IMR-90 (cell line): ENCODE measurements around the gene MTG1. TPM values are rescaled to one million over a fixed set of nuclear protein-coding genes. Genes with fewer than 3 reads are reported as not detected.

Source experiments
- ATAC-seq: fragments of 200-7000 bp; cut with Tn5 transposase; 2 replicates; pipeline ENCODE4 v1.9.1; 2020; ENCODE audit warnings: low read depth, mild to moderate bottlenecking, moderate library complexity
- BruUV-seq: library from RNA; stranded (reverse); fragments of 400-500 nt; replicated peaks from 2 replicates; lab custom pipeline; 2021; lab: Mats Ljungman, UMichigan
- CTCF ChIA-PET: fragments of 300-600 bp; formaldehyde crosslinking; extraction: SDS; loops from one replicate; lab custom pipeline; 2021; ENCODE audit warnings: antibody characterized with exemption; lab: Yijun Ruan, JAX
- POLR2A ChIA-PET: fragments of 300-600 bp; sonication (Branson Sonifier 250); formaldehyde crosslinking; loops from one replicate; lab custom pipeline; 2022; ENCODE audit warnings: antibody characterized with exemption; ENCODE audit not compliant: unreplicated experiment; lab: Charles Lee
- DNase-seq: peaks from one replicate; pipeline ENCODE4 v3.0.0; 2013
- H2AFZ ChIP-seq: replicated peaks from 2 replicates; pipeline ENCODE3; 2013; ENCODE audit warnings: low read length, mild to moderate bottlenecking; ENCODE audit not compliant: poor library complexity
- H2AK5ac ChIP-seq: 2 replicates; pipeline ENCODE4 v1.6.1; 2013; ENCODE audit warnings: low read depth, low read length, inconsistent platforms
- H2AK9ac ChIP-seq: replicated peaks from 2 replicates; pipeline ENCODE3; 2013; ENCODE audit warnings: mild to moderate bottlenecking, low read depth, low read length, moderate library complexity; ENCODE audit not compliant: poor library complexity
- H2BK120ac ChIP-seq: 2 replicates; pipeline ENCODE4 v1.6.1; 2013; ENCODE audit warnings: low read depth, low read length, inconsistent platforms
- H2BK15ac ChIP-seq: 3 replicates; pipeline ENCODE4 v1.6.1; 2013; ENCODE audit warnings: low read depth, low read length, inconsistent platforms
- H2BK20ac ChIP-seq: 2 replicates; pipeline ENCODE4 v1.6.1; 2013; ENCODE audit warnings: low read depth, mild to moderate bottlenecking, inconsistent platforms, low read length, moderate library complexity
- H2BK5ac ChIP-seq: 2 replicates; pipeline ENCODE4 v1.6.1; 2013; ENCODE audit warnings: mild to moderate bottlenecking, low read depth, low read length, inconsistent platforms; ENCODE audit not compliant: poor library complexity, severe bottlenecking
- H3K14ac ChIP-seq: replicated peaks from 2 replicates; pipeline ENCODE4 v1.6.1; 2013; ENCODE audit warnings: low read depth, low read length, inconsistent platforms
- H3K18ac ChIP-seq: 2 replicates; pipeline ENCODE4 v1.6.1; 2013; ENCODE audit warnings: low read depth, low read length, control low read depth
- H3K23ac ChIP-seq: 2 replicates; pipeline ENCODE4 v1.6.1; 2013; ENCODE audit warnings: low read depth, low read length, inconsistent platforms
- H3K27ac ChIP-seq: 2 replicates; pipeline ENCODE4 v1.5.1; 2013; ENCODE audit warnings: mild to moderate bottlenecking, control low read depth, low read length; ENCODE audit not compliant: insufficient read depth
- H3K27me3 ChIP-seq: 2 replicates; pipeline ENCODE4 v1.6.1; 2013; ENCODE audit warnings: low read length; ENCODE audit not compliant: control insufficient read depth, insufficient read depth
- H3K36me3 ChIP-seq: 2 replicates; pipeline ENCODE4 v1.6.1; 2013; ENCODE audit warnings: low read length, mixed read lengths; ENCODE audit not compliant: control insufficient read depth, insufficient read depth
- H3K4ac ChIP-seq: 2 replicates; pipeline ENCODE4 v1.6.1; 2013; ENCODE audit warnings: low read depth, low read length, inconsistent platforms
- H3K4me1 ChIP-seq: 2 replicates; pipeline ENCODE4 v1.6.1; 2013; ENCODE audit warnings: low read length, mixed read lengths; ENCODE audit not compliant: control insufficient read depth, insufficient read depth
- H3K4me2 ChIP-seq: 2 replicates; pipeline ENCODE4 v1.6.1; 2013; ENCODE audit warnings: low read depth, mild to moderate bottlenecking, control low read depth, low read length, moderate library complexity
- H3K4me3 ChIP-seq: 2 replicates; pipeline ENCODE4 v1.5.1; 2013; ENCODE audit warnings: low read depth, mild to moderate bottlenecking, control low read depth, low read length, moderate library complexity; ENCODE audit not compliant: insufficient read depth
- H3K56ac ChIP-seq: 2 replicates; pipeline ENCODE4 v1.6.1; 2013; ENCODE audit warnings: low read length, inconsistent platforms; ENCODE audit not compliant: insufficient read depth; ENCODE audit errors: extremely low read depth
- H3K79me1 ChIP-seq, 2 experiments: 2 replicates each; pipeline ENCODE4 v1.6.1; 2013; ENCODE audit warnings: low read length in 2 of 2, inconsistent platforms in 1 of 2, low read depth in 1 of 2
- H3K9ac ChIP-seq: 2 replicates; pipeline ENCODE4 v1.6.1; 2013; ENCODE audit warnings: low read depth, low read length, control low read depth
- H3K9me1 ChIP-seq: 2 replicates; pipeline ENCODE4 v1.6.1; 2013; ENCODE audit warnings: low read length, inconsistent platforms; ENCODE audit not compliant: insufficient read depth
- H3K9me3 ChIP-seq: 2 replicates; pipeline ENCODE4 v1.6.1; 2013; ENCODE audit warnings: low read length; ENCODE audit not compliant: control insufficient read depth, insufficient read depth
- H4K20me1 ChIP-seq: 2 replicates; pipeline ENCODE4 v1.6.1; 2013; ENCODE audit warnings: low read length, inconsistent platforms; ENCODE audit not compliant: insufficient read depth
- H4K5ac ChIP-seq: 2 replicates; pipeline ENCODE4 v1.6.1; 2013; ENCODE audit warnings: mild to moderate bottlenecking, low read depth, low read length, control low read depth
- H4K8ac ChIP-seq, 2 experiments: 2 replicates each; pipeline ENCODE4 v1.6.1; 2013; ENCODE audit warnings: low read depth in 2 of 2, low read length in 2 of 2, control low read depth in 1 of 2, inconsistent platforms in 1 of 2
- H4K91ac ChIP-seq: 2 replicates; pipeline ENCODE4 v1.6.1; 2013; ENCODE audit warnings: low read depth, low read length, inconsistent platforms; ENCODE audit not compliant: insufficient read depth
- BHLHE40 ChIP-seq: fragments of 150-350 bp; IDR thresholded peaks from 2 replicates; pipeline ENCODE4 v1.6.1; 2016; ENCODE audit warnings: mild to moderate bottlenecking, low read depth, low read length
- CEBPB ChIP-seq: IDR thresholded peaks from 2 replicates; pipeline ENCODE4 v1.6.1; 2012; ENCODE audit warnings: low read depth, low read length, improper control_type of control experiment
- CHD1 ChIP-seq: IDR thresholded peaks from 2 replicates; pipeline ENCODE4 v1.6.1; 2012; ENCODE audit warnings: low read depth, low read length, improper control_type of control experiment
- CTCF ChIP-seq: conservative IDR thresholded peaks from 2 replicates; pipeline ENCODE4 v1.5.1; 2012; ENCODE audit warnings: mild to moderate bottlenecking, low read depth, low read length, improper control_type of control experiment
- FOS ChIP-seq: fragments of 150-350 bp; IDR thresholded peaks from 2 replicates; pipeline ENCODE4 v1.6.1; 2016; ENCODE audit warnings: low read depth, low read length
- MAFK ChIP-seq: IDR thresholded peaks from 2 replicates; pipeline ENCODE4 v1.6.1; 2012; ENCODE audit warnings: low read depth, low read length, improper control_type of control experiment
- MAZ ChIP-seq: IDR thresholded peaks from 2 replicates; pipeline ENCODE4 v1.6.1; 2012; ENCODE audit warnings: low read depth, mild to moderate bottlenecking, low read length, improper control_type of control experiment, moderate library complexity, borderline replicate concordance
- MXI1 ChIP-seq: IDR thresholded peaks from 2 replicates; pipeline ENCODE4 v1.6.1; 2012; ENCODE audit warnings: low read depth, mild to moderate bottlenecking, low read length, moderate library complexity, borderline replicate concordance
- NFE2L2 ChIP-seq: fragments of 150-350 bp; IDR thresholded peaks from 2 replicates; pipeline ENCODE4 v1.6.1; 2016; ENCODE audit warnings: low read depth, mild to moderate bottlenecking, low read length
- POLR2A ChIP-seq: IDR thresholded peaks from 2 replicates; pipeline ENCODE4 v1.6.1; 2012; ENCODE audit warnings: mild to moderate bottlenecking, low read depth, low read length
- RAD21 ChIP-seq: IDR thresholded peaks from 2 replicates; pipeline ENCODE4 v1.6.1; 2012; ENCODE audit warnings: low read length, improper control_type of control experiment
- RCOR1 ChIP-seq: IDR thresholded peaks from 2 replicates; pipeline ENCODE4 v1.6.1; 2012; ENCODE audit warnings: mild to moderate bottlenecking, low read length, improper control_type of control experiment; ENCODE audit not compliant: insufficient replicate concordance
- RFX5 ChIP-seq: IDR thresholded peaks from 2 replicates; pipeline ENCODE4 v1.8.0; 2012; ENCODE audit warnings: low read depth, mild to moderate bottlenecking, low read length, moderate library complexity
- SMC3 ChIP-seq: fragments of 150-350 bp; IDR thresholded peaks from 2 replicates; pipeline ENCODE4 v1.6.1; 2016; ENCODE audit warnings: low read depth, mild to moderate bottlenecking, antibody characterized with exemption, low read length, moderate library complexity
- USF2 ChIP-seq: fragments of 150-350 bp; IDR thresholded peaks from 2 replicates; pipeline ENCODE4 v1.6.1; 2017; ENCODE audit warnings: mild to moderate bottlenecking, antibody characterized with exemption, low read length, low read depth
- WGBS, 2 experiments: methylation state at CpG; one replicate each; pipeline versions ENCODE4 v1.1.5 to v1.1.7; 2013; ENCODE audit warnings: missing lambda C conversion rate in 2 of 2; ENCODE audit not compliant: insufficient read length in 1 of 2; ENCODE audit errors: extremely low coverage in 2 of 2; 5-methylcytosine and 5-hydroxymethylcytosine counted together
- dilution Hi-C: fragments of 300-500 bp; cut with HindIII; formaldehyde crosslinking; loops from one replicate; pipeline ENCODE4 v1.14.3; 2018; ENCODE audit warnings: low sequenced_read_pairs; ENCODE audit not compliant: unreplicated experiment
- in situ Hi-C: fragments of 300-500 bp; cut with MboI; formaldehyde crosslinking; loops from 3 replicates; pipeline ENCODE4 v1.14.3; 2019; ENCODE audit warnings: low sequenced_read_pairs, inconsistent platforms, mixed read lengths
- intact Hi-C: fragments of 100-400 bp; cut with micrococcal nuclease; formaldehyde crosslinking; loops from 2 replicates; pipeline ENCODE4 v1.10.0; 2022
- polyA plus RNA-seq, 3 experiments: library from polyadenylated mRNA; depleted of rRNA; stranded (reverse); fragments of >200 nt; gene quantifications; 2 replicates each; pipeline ENCODE4 v1.2.3, GENCODE V29; 2012; ENCODE audit warnings: low replicate concordance in 1 of 3
- total RNA-seq: library from RNA; depleted of rRNA; stranded (reverse); fragments of >200 nt; gene quantifications from 2 replicates; pipeline ENCODE4 v1.2.3, GENCODE V29; 2012
- TF ChIP-seq, protein P1 (sequence below): fragments of 150-350 bp; IDR thresholded peaks from 2 replicates; pipeline ENCODE4 v1.6.1; 2016; ENCODE audit warnings: low read depth, mild to moderate bottlenecking, low read length, moderate library complexity, borderline replicate concordance

MTG1 gene
- total and polyA plus RNA-seq, 2 of the 4 experiments (the other 2 are of a cell fraction) = 38.5 to 64.8 TPM

GRCh38 chr10:133372507-133372906 lies 21.4 kb upstream of the MTG1 start:
- TF ChIP-seq FOS = no peak
- TF ChIP-seq NFE2L2 = no peak
- no peak for TF ChIP-seq USF2
- TF ChIP-seq, protein P1, sequence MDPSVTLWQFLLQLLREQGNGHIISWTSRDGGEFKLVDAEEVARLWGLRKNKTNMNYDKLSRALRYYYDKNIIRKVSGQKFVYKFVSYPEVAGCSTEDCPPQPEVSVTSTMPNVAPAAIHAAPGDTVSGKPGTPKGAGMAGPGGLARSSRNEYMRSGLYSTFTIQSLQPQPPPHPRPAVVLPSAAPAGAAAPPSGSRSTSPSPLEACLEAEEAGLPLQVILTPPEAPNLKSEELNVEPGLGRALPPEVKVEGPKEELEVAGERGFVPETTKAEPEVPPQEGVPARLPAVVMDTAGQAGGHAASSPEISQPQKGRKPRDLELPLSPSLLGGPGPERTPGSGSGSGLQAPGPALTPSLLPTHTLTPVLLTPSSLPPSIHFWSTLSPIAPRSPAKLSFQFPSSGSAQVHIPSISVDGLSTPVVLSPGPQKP = no peak
- TF ChIP-seq MAZ = no peak
- no peak for TF ChIP-seq BHLHE40
- TF ChIP-seq CTCF = no peak
- TF ChIP-seq MXI1 = no peak
- no peak for TF ChIP-seq MAFK
- TF ChIP-seq RAD21 = no peak
- TF ChIP-seq SMC3 = no peak
- TF ChIP-seq POLR2A = no peak
- TF ChIP-seq CEBPB = no peak
- TF ChIP-seq CHD1 = no peak
- TF ChIP-seq RCOR1 = no peak
- TF ChIP-seq RFX5 = no peak
- Histone ChIP-seq H2BK120ac (no peak overlapping the region), H2AFZ (no peak overlapping the region), H2AK5ac (no peak overlapping the region), H3K27ac (no peak overlapping the region; the same call in 1 of the 2 replicates), H2BK5ac (no peak overlapping the region), H4K20me1 (no peaks in the 10 kb centered on the region), H4K91ac (no peak overlapping the region), H3K23ac (no peak overlapping the region), H3K4ac (no peak overlapping the region), H3K56ac (no peak overlapping the region), H2BK15ac (no peak overlapping the region), H4K5ac (no peak overlapping the region), H3K9ac (no peak overlapping the region; the same call in 1 of the 2 replicates), H3K79me1 (peaks cover 6 to 12% of the 10 kb centered on the region in 2 experiments; a peak in 3 of 4 replicates), H3K9me3 (no peaks in the 10 kb centered on the region), H3K4me1 (peaks cover 4% of the 10 kb centered on the region; the same call in 1 of the 2 replicates), H3K4me2 (peak overlapping the region; percentile 81; the same call in 1 of the 2 replicates), H3K27me3 (no peaks in the 10 kb centered on the region), H3K14ac (no peak overlapping the region), H2BK20ac (no peak overlapping the region), H4K8ac (no peak overlapping the region), H3K36me3 (peaks cover 22% of the 10 kb centered on the region), H2AK9ac (no peak overlapping the region), H3K18ac (no peak overlapping the region), H3K4me3 (peak overlapping the region; percentile 27), H3K9me1 (no peaks in the 10 kb centered on the region)
- in situ Hi-C loops = no loop called here
- ChIA-PET POLR2A (no interaction called here), CTCF (no interaction called here)
- dilution Hi-C loops = no loop called here
- intact Hi-C loops = loop anchor here (10.0 kb wide), 1 partner anchor 48 kb away; no protein-coding TSS in a partner anchor
- BruUV-seq = no TSS peak
- 88% methylated on average over 3 of the region's 20 CpGs; no CpG with 5 or more reads in 1 of the 2 experiments for WGBS, 2 experiments
- DNase-seq = no peak
- ATAC-seq = no peak
